Left lobe of liver (tissue), 2 donors: Measurements from ENCODE around the gene MGRN1. TPM values are rescaled to one million over a fixed set of nuclear protein-coding genes. Genes with fewer than 3 reads are reported as not detected.
A peak's percentile ranks its signal among the peaks of the same experiment; 100 is the strongest.

Experiments used
- ATAC-seq: fragments of 200-7000 bp; cut with Tn5 transposase; one replicate; pipeline ENCODE4 v1.9.1; 2020; ENCODE audit warnings: mild to moderate bottlenecking, moderate library complexity
- DNase-seq: peaks from one replicate; pipeline ENCODE4 v3.0.0-alpha.2; 2020; ENCODE audit warnings: low spot score
- total RNA-seq: library from RNA; stranded (reverse); gene quantifications from one replicate; pipeline ENCODE4 v1.2.1, GENCODE V29; 2021
- donor health status: DM: no; HTN: no; CAD: no; lungs with moderate emphysema.
- donor health status: DM: no; HTN: yes; CAD: no.

The MGRN1 gene
- 59.5 TPM for total RNA-seq

DNA sequence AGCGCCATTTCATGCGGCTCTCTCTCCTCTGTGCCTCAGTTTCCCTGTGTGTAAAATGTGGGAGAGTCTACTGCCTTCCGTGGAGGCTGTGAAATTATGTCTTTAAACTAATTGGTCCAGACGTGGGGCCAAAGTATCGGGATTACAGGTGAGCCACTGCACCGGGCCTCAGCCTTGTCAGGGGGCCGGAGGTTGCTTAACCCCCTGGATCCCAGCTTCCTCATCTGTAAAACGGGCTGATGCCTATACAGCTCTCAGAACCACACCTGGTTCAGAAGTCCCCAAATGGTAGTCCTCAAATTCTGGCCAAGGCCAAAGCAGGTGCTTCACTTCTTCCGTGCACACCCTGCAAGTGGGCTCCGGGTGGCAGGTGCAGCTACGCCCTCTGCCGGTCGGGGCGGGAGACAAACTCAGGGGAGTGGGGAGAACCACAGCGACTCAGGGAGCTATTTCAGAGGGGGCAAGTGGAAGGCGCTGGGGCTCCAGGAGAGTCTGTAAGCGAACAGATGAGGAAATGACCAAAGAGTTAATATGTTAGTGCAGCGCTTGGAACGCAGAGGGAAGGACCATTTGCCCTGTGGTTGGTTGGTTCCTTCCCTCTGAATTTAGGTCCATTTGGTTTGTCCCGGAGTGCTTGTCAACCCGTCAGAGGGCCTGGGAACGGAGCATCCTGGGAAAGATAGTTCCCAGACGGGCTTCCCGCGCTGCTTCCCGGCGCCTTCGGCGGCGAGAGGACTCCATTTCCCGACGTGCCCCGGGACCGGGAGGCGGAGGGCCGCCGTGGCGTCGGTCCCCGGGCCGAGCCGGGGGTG, at the start of gene MGRN1:
Gene MGRN1 (plus strand): TSS at position 812 of the 812 bp plus-strand sequence. CDS start 135 bp downstream, outside the sequence.
- peak; percentile 96 for DNase-seq
- ATAC-seq, result peak; percentile 92

DNA sequence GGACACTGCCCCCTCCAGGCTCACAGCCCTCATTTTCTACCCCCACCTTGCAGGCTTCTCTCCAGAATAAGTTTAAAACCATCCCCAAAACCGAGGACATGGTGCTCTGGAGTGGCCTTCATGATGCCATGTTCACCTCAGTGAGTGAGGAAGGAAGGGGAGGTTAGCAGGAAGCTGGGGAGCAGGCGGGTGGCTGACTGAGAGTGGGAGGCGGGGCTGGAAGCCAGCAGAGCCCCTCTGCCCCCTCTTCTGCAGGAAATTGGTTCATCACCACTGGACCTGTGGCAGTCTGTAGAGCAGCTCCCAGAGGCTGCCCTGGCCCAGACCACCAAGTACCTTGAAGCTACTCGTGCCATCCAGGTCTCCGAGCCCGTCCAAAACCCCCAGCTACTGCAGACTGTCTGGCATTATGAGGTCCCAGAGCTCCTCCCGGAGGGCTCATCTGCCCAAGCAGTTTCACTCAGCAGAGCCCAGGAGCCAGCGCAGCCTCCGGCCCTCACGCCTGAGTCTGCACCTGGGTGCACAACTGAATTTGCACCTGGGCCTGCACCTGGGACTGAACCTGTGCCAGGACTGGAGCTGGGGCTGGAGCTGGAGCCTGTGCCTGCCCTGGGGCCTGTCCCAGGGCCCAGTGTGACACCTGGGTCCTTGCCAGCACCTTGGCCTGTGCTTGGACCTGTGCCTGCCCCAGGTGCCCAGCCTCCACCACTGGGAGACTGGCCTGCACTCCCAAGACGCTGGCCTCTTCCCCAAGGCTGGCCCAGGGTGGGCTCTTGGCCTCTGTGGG, 49.5 kb upstream of the MGRN1 start:
- ATAC-seq, result peak; percentile 26
- DNase-seq, result no peak

DNA sequence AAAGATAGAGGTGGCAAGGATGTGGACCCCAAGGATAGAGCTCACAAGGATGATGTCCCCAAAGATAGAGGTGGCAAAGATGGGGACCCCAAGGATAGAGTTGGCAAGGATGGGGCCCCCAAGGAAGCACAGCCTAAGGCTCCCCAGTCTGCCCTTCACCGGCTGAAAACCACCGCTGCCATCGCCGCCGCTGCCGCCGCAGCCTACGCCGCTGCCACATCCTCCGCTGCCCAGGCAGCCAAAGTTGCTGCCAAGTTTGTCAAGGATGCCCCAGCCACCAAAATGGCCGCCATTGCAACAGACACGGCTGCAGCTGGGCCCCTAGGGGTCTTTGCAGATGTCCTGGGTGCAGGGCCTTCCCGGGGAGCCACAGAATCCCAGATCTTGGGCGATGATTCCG, 48.6 kb upstream of the MGRN1 start:
- ATAC-seq, result no peak

DNA sequence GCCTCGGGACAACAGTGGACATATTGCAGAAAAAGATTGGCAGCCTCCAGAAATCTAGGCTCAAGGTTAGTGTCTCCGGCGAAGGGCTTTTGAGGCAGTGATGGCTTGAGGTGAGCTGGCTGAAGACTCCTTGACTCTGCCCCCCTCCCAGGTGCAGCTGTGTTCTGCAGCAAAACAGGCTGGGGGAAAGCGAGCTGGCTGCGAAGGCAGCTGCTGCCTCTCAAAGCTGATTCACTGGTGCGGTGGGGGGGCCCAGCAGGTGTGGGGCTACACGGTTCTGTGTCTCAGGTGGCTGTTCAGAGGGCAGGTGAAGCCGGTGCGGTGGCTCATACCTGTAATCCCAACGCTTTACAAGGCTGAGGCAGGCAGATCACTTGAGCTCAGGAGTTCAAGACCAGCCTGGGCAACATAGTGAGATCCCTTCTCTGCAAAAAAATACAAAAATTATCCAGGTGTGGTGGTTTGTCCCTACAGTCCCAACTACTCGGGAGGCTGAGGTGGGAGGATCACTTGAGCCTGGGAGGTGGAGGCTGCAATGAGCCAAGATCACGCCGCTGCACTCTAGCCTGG, 45.6 kb upstream of the MGRN1 start:
- DNase-seq, result no peak
- ATAC-seq, result no peak

More for the DNA sequence above, 48.6 kb upstream of the MGRN1 start:
- no peak for DNase-seq

DNA sequence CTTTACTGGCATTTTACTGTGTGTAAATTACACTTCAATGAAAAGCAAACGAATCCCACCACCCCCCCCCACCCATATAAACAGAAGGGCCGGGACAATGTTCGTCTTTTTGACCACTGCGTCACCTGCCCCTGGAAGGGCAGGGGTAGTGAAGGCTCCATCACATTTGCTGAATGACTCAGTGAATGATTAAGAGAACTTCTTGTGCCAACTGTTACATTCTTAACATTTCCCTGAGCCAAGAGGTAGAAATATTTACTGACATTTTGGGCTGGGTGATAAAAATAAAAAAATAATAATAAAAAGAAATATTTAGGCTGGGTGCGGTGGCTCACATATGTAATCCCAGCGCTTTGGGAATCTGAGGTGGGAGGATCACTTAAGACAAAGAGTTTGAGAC, 44.4 kb upstream of the MGRN1 start:
- DNase-seq (no peak), ATAC-seq (no peak)

DNA sequence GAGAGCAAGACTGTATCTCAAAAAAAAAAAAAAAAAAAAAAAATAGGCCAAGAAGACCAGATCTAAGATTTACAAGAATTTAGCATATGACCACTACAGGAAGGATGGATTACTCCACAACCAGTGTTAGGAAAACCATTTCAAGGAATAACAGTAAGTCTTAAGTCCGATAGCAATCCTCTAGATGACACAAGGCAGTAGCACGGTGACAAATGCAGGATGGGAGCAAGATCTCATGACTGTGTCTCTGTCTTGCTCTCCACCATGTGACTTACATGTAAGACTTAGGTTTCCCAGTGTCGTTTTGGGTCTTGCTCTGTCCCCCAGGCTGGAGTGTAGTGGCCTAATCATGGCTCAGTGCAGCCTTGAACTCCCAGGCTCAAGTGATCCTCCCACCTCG, 40.7 kb upstream of the MGRN1 start:
- DNase-seq, result no peak
- no peak for ATAC-seq

DNA sequence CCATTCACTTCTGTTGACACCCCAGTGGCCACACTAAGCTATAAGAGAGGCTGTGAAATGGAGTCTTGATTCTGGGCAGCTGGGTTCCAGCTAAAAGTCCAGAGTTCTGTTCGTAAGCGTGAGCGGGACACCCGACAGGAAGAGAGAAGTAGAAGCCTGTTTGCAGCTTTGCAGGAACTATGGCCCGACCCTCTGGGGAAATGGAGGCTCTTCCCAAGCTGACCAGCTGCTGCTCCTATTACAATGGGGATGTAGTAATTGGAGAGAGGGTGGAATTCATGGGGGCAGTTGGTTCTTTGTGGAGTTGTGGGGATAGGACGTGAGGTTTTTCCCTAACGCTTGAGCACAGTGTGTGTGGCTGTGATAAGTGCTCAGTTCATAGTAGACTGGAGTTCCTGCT, 38.3 kb upstream of the MGRN1 start:
- DNase-seq, result no peak
- no peak for ATAC-seq

DNA sequence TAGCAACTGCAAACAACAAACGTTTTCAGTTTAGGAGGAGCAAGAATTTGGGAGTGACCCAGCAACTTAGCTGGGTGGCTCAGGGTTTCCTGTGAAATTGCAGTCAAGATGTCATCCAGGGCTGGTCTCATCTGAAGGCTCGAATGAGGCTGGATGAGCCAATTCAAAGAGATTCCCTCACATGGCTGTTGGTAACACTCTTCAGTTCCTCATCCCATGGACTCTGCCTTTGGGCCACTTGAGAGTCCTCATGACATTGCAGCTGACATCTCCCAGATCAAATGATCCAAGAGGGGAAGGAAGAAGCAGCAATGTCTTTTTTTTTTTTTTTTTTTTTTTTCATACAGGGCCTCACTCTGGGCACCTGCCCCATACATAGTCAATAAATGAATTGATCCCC, 36.2 kb upstream of the MGRN1 start:
- ATAC-seq, result no peak
- no peak for DNase-seq

DNA sequence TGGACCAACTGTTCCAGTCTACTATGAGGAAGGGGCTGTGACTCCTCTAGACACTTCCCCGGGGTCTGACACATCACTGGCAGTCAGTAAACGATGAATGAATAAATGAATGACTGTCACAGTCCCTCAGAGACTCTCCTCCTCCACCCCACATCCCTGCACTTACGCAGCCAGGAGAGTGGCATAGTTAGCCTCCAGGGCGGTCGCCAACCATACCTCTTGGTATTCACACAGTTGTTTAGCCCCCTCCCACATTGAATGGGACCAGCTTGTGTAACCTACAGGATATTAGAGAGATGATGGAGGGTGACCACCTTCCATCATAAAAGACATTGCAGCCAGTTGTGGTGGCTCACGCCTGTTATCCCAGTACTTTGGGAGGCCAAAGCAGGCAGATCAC, 35.7 kb upstream of the MGRN1 start:
- ATAC-seq, result no peak
- DNase-seq, result no peak

DNA sequence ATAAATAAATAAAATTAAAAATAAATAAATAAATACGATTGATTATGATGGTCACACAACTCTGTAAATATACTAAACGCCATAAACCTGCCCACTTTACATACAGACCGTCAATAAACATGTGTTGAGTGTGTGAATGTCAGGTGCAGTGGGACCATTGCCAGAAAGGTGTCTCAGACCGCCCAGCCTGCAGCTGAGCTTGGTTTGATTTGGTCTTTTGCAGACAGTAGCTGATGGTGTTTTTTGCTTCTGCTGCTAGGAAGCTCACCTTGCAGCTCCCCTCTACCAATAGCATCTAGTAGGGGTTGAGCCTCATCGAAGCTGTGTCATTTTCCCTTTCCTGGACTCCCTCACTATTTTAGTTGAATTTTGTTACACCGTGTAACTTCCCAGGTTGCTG, 33.4 kb upstream of the MGRN1 start:
- DNase-seq (no peak), ATAC-seq (no peak)

DNA sequence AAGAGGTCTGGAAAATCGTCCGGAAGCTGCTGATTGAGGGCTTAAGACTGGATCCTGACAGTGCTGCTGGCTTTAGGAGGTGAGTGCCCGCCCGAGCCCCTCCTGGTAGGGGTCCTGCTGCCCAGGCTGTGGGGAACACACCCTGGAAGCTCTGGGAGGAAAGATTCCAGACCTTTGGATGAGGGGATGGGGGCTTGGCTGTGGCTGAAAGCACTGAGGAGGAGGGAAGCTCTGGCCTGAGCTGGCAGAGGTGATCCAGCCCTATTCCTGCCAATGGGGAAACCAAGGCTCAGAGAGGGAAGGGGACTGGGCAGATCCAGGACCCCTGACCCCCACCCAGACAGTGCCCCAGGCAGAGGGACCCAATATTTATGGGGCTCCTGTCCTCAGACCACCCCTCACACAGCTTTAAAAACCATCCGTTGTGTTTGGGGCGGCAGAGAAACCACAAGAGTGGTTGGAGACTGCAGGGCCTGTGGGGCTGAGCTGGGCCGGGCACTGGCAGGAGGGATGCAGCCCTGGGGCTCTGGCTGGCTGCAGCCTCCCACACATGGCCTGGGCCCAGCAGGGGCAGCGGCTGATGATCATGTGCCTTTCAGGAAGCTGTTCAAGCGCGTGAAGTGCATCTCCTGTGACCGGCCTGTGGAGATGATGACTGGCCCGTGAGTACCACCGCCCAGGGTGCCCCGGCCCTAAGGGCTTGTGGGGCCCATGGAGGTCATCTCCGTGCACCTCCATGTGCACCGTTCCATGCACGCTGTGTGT, 32.7 kb upstream of the MGRN1 start:
- no peak for ATAC-seq
- DNase-seq, result no peak

DNA sequence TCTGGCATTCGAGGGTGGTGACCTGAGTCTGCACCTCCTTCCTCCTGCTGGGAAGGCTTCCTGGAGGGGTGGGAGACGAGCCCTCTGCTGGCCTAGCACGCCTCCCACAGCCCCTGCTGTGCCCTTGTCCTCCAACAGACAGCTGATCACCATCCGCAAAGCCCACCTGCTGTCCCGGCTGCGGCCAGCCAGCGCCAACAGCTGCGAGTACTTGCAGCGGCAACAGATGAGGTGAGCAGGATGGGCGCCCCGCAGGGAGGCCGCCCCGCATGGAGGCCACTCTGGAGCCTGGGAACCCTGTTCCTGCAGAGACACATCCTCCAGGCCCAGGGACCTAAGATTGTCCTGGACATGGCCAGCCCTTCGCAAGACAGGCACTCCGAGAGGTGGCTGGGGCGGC, 31.5 kb upstream of the MGRN1 start:
- no peak for ATAC-seq
- DNase-seq, result no peak

DNA sequence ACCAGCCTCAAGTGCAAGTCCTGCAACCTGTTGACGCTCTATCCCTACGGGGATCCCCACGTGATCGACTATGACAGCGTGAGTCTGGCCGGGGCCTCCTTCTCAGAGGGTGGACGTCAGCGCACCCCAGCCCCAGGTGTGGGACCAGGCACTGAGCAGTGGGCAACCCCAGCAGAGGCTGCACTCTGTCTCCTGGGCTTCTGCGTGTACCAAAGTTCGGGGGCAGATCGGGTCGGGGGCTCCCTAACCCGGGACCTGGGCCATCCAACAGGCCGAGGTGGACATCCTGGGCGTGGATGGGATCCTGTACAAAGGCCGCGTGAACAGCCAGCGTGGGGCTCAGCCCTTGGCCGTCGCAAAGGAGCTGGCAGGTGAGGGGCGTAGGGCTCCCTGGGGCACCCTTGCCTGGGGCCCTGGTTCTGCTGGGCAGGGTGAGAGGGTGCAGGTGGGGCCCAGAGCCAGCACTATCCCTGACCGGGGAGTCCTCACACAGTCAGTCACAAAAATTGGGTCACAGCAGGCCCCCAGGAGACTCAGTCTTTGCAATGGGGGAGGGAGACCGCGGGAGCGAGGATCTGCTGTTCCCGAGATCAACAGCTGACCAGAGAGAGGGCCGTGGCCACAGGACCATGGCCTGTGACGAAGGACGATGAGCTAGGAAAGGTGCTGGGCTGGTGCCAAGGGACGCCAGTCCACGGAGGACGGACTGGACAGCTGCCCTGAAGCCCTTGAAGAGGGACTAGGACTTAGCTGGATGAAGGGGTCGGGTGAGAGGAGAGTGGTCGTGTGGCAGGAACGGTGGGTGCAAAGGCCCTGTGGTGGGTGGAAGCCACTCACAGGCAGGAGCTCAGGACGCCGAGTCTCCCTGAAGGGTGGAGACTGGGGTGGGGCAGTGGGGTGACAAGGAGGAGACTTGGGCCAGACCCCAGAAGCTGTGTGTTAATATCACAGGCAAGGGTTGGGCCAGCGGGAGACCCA, 29.9 kb upstream of the MGRN1 start:
- no peak for ATAC-seq
- no peak for DNase-seq

DNA sequence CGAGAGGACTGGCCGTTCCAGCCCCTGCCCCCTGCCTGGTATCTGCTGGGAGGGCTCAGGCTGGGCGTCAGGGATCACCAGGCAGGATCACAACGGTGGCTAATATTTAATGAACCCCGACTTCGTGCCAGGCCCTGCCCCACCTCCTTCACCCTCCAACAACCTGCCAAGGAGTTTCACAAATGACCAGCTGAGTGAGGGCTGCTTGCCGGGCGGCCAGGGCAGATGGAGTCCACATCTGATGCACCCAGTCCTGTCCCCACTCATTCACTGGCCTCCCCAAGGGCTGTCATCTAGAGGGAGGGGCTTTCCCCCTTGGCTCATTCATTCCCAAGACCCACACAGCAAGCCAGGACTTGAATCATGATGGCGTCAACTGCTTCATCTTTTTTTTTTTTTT, 27.5 kb upstream of the MGRN1 start:
- DNase-seq, result no peak
- ATAC-seq, result peak; percentile 66

DNA sequence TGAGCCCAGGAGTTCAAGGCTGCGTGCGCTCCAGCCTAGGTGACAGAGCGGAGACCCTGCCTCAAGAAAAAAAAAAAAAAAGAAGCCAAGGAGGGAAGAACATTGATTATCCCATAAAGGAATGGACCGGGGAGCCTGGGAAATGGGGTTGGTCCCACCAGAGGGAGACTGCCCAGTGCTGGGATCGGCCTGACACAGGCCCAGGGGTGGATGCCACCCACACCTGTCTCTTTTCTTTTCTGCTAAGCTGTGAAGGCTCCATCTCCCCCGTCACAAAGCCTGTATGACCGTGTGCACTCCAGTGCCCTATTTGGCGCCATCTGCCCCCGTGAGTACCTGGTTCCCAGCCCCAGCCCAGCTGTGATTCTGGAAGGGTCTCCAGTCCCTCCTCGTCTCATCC, 25.6 kb upstream of the MGRN1 start:
- DNase-seq, result no peak
- ATAC-seq, result no peak

DNA sequence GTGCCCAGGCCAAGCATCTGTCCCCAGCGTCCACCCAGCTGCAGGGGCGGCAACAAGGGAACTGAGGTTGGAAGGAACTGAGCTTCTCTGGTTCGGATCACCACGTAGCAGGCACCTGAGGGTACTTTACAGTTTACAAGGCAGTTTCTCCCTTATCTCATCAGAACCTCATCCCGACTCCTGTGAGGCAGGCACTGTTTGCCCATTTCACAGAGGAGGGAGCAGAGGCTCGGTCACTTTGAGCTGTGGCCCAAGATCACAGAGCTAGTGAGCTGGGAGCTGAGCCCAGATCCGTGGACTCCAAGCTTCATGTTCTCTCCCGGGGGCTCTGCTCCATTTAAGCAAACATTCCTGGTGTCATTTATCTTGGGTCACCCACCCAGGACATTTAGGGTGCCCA, 25.1 kb upstream of the MGRN1 start:
- DNase-seq, result no peak
- no peak for ATAC-seq

DNA sequence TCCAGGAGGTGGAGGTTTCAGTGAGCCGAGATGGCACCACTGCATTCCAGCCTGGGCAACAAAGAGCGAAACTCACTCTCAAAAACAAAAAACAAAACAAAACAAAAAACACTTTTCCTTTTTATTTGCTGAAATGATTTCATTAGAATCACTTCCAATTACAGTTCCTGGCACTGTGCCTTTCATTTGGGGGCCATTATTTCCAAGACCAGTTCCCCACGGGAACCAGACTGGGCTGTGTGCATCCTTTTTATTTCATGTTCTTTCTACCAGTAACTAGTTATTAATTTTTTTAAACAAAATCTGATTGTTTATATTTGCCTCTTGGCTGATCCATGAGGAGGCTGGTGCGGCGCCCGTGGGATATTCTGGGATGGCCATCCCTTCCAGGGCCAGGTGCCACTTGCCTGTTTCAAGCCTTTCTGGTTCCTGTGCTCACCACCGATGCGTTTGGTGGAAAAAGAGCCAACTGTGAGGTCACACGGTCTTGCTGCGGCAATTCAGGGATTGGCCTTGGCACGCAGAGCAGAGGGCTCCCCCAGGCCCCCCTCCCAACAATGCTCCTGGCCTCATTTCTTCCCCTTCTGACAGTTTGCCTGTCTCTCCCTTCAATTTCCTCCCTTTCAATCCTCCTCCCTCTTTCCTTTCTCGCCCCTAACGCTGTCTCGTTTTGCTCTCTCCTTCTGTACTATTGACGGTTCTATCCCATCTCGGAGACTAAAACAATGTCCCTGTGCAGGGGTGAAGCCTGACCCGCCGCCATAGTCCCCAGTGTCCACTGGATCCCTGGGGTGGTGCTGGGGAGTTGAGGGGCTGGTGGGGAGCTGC, 23.4 kb upstream of the MGRN1 start:
- ATAC-seq, result no peak
- no peak for DNase-seq

DNA sequence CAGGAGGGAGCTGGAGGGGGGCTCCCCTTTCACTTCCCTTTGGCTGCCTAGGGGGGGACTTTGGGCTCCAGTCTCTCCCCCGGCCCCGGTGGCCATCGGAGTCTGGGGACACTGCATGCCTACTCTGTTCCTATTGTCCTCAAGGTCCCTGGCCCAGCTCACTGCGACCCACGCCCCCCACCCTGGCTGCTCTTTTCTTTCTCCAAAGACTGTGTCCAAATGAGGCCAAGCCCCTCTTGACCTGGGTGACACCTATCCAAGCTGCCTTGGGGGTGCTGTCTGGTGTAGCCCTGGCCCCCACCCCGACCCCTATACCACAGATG, 22.8 kb upstream of the MGRN1 start:
- ATAC-seq, result no peak
- no peak for DNase-seq

DNA sequence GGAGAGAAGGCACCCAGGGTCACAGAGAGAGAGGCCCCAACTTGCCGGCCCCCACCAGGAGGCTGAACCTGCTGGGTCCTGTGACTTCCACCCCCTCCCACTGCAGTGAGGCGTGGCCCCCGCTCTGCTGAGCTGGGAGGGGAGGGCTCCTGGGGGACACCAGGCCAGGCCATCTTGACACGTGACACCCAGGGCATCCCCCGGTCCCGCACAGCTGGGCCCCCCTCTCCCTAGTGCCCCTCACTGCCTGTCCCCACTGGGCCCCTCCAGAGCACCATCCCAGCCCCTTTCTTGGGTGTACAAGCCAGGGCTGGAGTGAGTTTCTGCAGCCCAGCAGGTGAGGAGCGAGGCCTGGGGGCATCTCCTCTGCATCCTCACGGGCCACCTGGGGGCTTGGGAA, 22.3 kb upstream of the MGRN1 start:
- ATAC-seq (no peak), DNase-seq (no peak)
